Dendritic cell treated with granulocyte-macrophage colony-stimulating factor and Interleukin-4, amounts not matched to agents 40 ng/mL and 50 ng/mL, for 4 days (primary cell): ENCODE results near the gene CCDC89.
"Not testable (repeated sequence)": the region's sequence is repeated elsewhere in the genome, so short reads cannot be mapped to it uniquely, and the experiment has no call there.

Experiments used
- H3K27ac Mint-ChIP-seq: one replicate; pipeline ENCODE4 v1.8.0; 2022; ENCODE audit warnings: mild to moderate bottlenecking, mixed read lengths
- H3K27me3 Mint-ChIP-seq: one replicate; pipeline ENCODE4 v1.8.0; 2022; ENCODE audit warnings: mild to moderate bottlenecking, mixed read lengths
- H3K36me3 Mint-ChIP-seq: one replicate; pipeline ENCODE4 v1.8.0; 2022; ENCODE audit warnings: low read depth, mixed read lengths
- H3K4me1 Mint-ChIP-seq: one replicate; pipeline ENCODE4 v1.8.0; 2022; ENCODE audit warnings: low read depth, mixed read lengths
- H3K4me3 Mint-ChIP-seq: one replicate; pipeline ENCODE4 v1.8.0; 2022; ENCODE audit warnings: mild to moderate bottlenecking, moderate library complexity, mixed read lengths
- H3K9me3 Mint-ChIP-seq: one replicate; pipeline ENCODE4 v1.8.0; 2022; ENCODE audit warnings: mixed read lengths
- intact Hi-C: fragments of 100-400 bp; cut with micrococcal nuclease; formaldehyde crosslinking; loops from one replicate; pipeline ENCODE4 v1.15.0; 2022

Gene CCDC89

GRCh38 chr11:85672105-85672902 is 13.7 kb downstream of the CCDC89 start:
- intact Hi-C loops = no loop called here
- H3K9me3 Mint-ChIP-seq = no peaks in the 10 kb centered on the region
- no peaks in the 10 kb centered on the region for H3K27me3 Mint-ChIP-seq
- H3K36me3 Mint-ChIP-seq = no peaks in the 10 kb centered on the region
- H3K27ac Mint-ChIP-seq = no peak overlapping the region
- no peaks in the 10 kb centered on the region for H3K4me1 Mint-ChIP-seq
- H3K4me3 Mint-ChIP-seq = no peak overlapping the region

- H3K36me3 Mint-ChIP-seq, H3K4me1 Mint-ChIP-seq, H3K9me3 Mint-ChIP-seq, H3K4me3 Mint-ChIP-seq, H3K27me3 Mint-ChIP-seq, intact Hi-C loops, H3K27ac Mint-ChIP-seq: not testable (repeated sequence)
These were observed 14.9 kb downstream of the CCDC89 start for GRCh38 chr11:85670949-85671663.

- H3K9me3 Mint-ChIP-seq = no peaks in the 10 kb centered on the region
- no peaks in the 10 kb centered on the region for H3K27me3 Mint-ChIP-seq
- intact Hi-C loops = loop anchor here (10.0 kb wide), 1 partner anchor 577 kb away; the partner anchor contains the start of gene EED
- no peak overlapping the region for H3K27ac Mint-ChIP-seq
- peaks cover 12% of the 10 kb centered on the region for H3K4me1 Mint-ChIP-seq
- no peak overlapping the region for H3K4me3 Mint-ChIP-seq
- peaks cover 17% of the 10 kb centered on the region for H3K36me3 Mint-ChIP-seq
These were observed 17.8 kb downstream of the CCDC89 start for GRCh38 chr11:85668157-85668556.

GRCh38 chr11:85666687-85667086 is 19.3 kb downstream of the CCDC89 start:
- no peak overlapping the region for H3K4me3 Mint-ChIP-seq

GRCh38 chr11:85665733-85666132 is 20.3 kb downstream of the CCDC89 start:
- Mint-ChIP-seq H3K4me1 (peaks cover 24% of the 10 kb centered on the region), H3K9me3 (no peaks in the 10 kb centered on the region), H3K27me3 (no peaks in the 10 kb centered on the region), H3K4me3 (no peak overlapping the region), H3K36me3 (peaks cover 31% of the 10 kb centered on the region), H3K27ac (peak overlapping the region; percentile 93)
- intact Hi-C loops = loop anchor here (2.0 to 10.0 kb wide), 2 partner anchors 579 to 637 kb away; partner anchors contain the start of genes EED and HIKESHI

More at GRCh38 chr11:85666687-85667086, 19.3 kb downstream of the CCDC89 start:
- peaks cover 22% of the 10 kb centered on the region for H3K36me3 Mint-ChIP-seq
- peaks cover 16% of the 10 kb centered on the region for H3K4me1 Mint-ChIP-seq
- intact Hi-C loops = loop anchor here (10.0 kb wide), 1 partner anchor 578 kb away; the partner anchor contains the start of gene EED
- H3K27me3 Mint-ChIP-seq = no peaks in the 10 kb centered on the region
- no peaks in the 10 kb centered on the region for H3K9me3 Mint-ChIP-seq
- H3K27ac Mint-ChIP-seq = no peak overlapping the region

- no peaks in the 10 kb centered on the region for H3K27me3 Mint-ChIP-seq
- H3K4me3 Mint-ChIP-seq = peak within 1 kb of the TSS; percentile 99
- H3K36me3 Mint-ChIP-seq = peaks cover 40% of the 10 kb centered on the region
- H3K4me1 Mint-ChIP-seq = peaks cover 33% of the 10 kb centered on the region
- no peaks in the 10 kb centered on the region for H3K9me3 Mint-ChIP-seq
- H3K27ac Mint-ChIP-seq = peak within 1 kb of the TSS; percentile 93
- intact Hi-C loops = loop anchor here (1.0 to 10.0 kb wide), 4 partner anchors 17 to 638 kb away; partner anchors contain the start of genes EED, HIKESHI and TMEM126B
These were observed 21.1 kb downstream of the CCDC89 start, which contains the start of gene CREBZF for GRCh38 chr11:85664615-85665481. TSS of gene CREBZF (minus strand) at chr11:85665129. CDS start at chr11:85664875, 254 bp downstream.

GRCh38 chr11:85663753-85664614 is 22.0 kb downstream of the CCDC89 start:
- Mint-ChIP-seq H3K27me3 (no peaks in the 10 kb centered on the region), H3K9me3 (no peaks in the 10 kb centered on the region), H3K4me3 (peak overlapping the region; percentile 99), H3K36me3 (peaks cover 48% of the 10 kb centered on the region), H3K27ac (peak overlapping the region; percentile 93), H3K4me1 (peaks cover 37% of the 10 kb centered on the region)
- intact Hi-C loops = loop anchor here (1.0 to 10.0 kb wide), 4 partner anchors 16 to 639 kb away; partner anchors contain the start of genes EED, HIKESHI and TMEM126B

- Mint-ChIP-seq H3K4me1 (peaks cover 37% of the 10 kb centered on the region), H3K27me3 (no peaks in the 10 kb centered on the region), H3K9me3 (no peaks in the 10 kb centered on the region), H3K4me3 (peak overlapping the region; percentile 99), H3K27ac (peak overlapping the region; percentile 93), H3K36me3 (peaks cover 56% of the 10 kb centered on the region)
- intact Hi-C loops = loop anchor here (10.0 kb wide), 1 partner anchor 582 kb away; the partner anchor contains the start of gene EED
These were observed 22.8 kb downstream of the CCDC89 start for GRCh38 chr11:85663080-85663752.

- Mint-ChIP-seq H3K4me3 (no peak overlapping the region), H3K9me3 (no peaks in the 10 kb centered on the region), H3K36me3 (peaks cover 62% of the 10 kb centered on the region), H3K27me3 (no peaks in the 10 kb centered on the region), H3K4me1 (peaks cover 37% of the 10 kb centered on the region), H3K27ac (no peak overlapping the region)
- intact Hi-C loops = loop anchor here (10.0 kb wide), 1 partner anchor 583 kb away; the partner anchor contains the start of gene EED
These were observed 23.9 kb downstream of the CCDC89 start for GRCh38 chr11:85661972-85662664.

- H3K4me3 Mint-ChIP-seq = no peak overlapping the region
- H3K27me3 Mint-ChIP-seq = no peaks in the 10 kb centered on the region
- no peak overlapping the region for H3K27ac Mint-ChIP-seq
- peaks cover 69% of the 10 kb centered on the region for H3K36me3 Mint-ChIP-seq
- peaks cover 27% of the 10 kb centered on the region for H3K4me1 Mint-ChIP-seq
- no peaks in the 10 kb centered on the region for H3K9me3 Mint-ChIP-seq
- intact Hi-C loops = no loop called here
These were observed 27.8 kb downstream of the CCDC89 start for GRCh38 chr11:85658180-85658579.

- Mint-ChIP-seq H3K4me1 (peaks cover 26% of the 10 kb centered on the region), H3K27ac (no peak overlapping the region), H3K36me3 (peaks cover 74% of the 10 kb centered on the region), H3K9me3 (no peaks in the 10 kb centered on the region), H3K27me3 (no peaks in the 10 kb centered on the region), H3K4me3 (no peak overlapping the region)
- intact Hi-C loops = no loop called here
These were observed 29.2 kb downstream of the CCDC89 start for GRCh38 chr11:85656777-85657176.

GRCh38 chr11:85654343-85654742 is 31.7 kb downstream of the CCDC89 start:
- H3K27ac Mint-ChIP-seq, H3K27me3 Mint-ChIP-seq, intact Hi-C loops, H3K9me3 Mint-ChIP-seq, H3K4me3 Mint-ChIP-seq: not testable (repeated sequence)
- H3K36me3 Mint-ChIP-seq = peaks cover 62% of the 10 kb centered on the region
- H3K4me1 Mint-ChIP-seq = peaks cover 12% of the 10 kb centered on the region
